GM12891 (cell line): ENCODE results near the gene BMPER.

ENCODE experiments used
- DNase-seq: peaks from one replicate; pipeline ENCODE4 v3.0.0; 2011; ENCODE audit warnings: low spot score; ENCODE audit not compliant: insufficient read length
- FAIRE-seq: peaks from 2 replicates; lab custom pipeline; 2011; peaks lifted over from hg19 to GRCh38; lab: Jason Lieb, UNC
- PAX5 ChIP-seq: IDR thresholded peaks from 2 replicates; pipeline ENCODE4 v1.6.1; 2011; ENCODE audit warnings: low read length, moderate library complexity, mild to moderate bottlenecking; ENCODE audit not compliant: insufficient read depth, severe bottlenecking
- POLR2A ChIP-seq: IDR thresholded peaks from 2 replicates; pipeline ENCODE4 v1.6.1; 2011; ENCODE audit warnings: low read depth, low read length, control low read depth
- POLR2AphosphoS5 ChIP-seq: IDR thresholded peaks from 2 replicates; pipeline ENCODE4 v1.6.1; 2011; ENCODE audit warnings: low read depth, low read length, control low read depth
- POU2F2 ChIP-seq: IDR thresholded peaks from 2 replicates; pipeline ENCODE4 v1.6.1; 2011; ENCODE audit warnings: low read depth, mild to moderate bottlenecking, control low read depth, low read length, moderate library complexity
- SPI1 ChIP-seq: IDR thresholded peaks from 2 replicates; pipeline ENCODE4 v1.6.1; 2011; ENCODE audit warnings: low read depth, low read length, control low read depth
- TAF1 ChIP-seq: IDR thresholded peaks from 2 replicates; pipeline ENCODE4 v1.6.1; 2011; ENCODE audit warnings: low read depth, low read length, control low read depth

BMPER gene

GRCh38 chr7:33876596-33877274, 28.6 kb upstream of the BMPER start:
- DNase-seq = no peak

GRCh38 chr7:33880787-33881186, 24.6 kb upstream of the BMPER start:
- TF ChIP-seq POLR2AphosphoS5 = no peak
- no peak for TF ChIP-seq POU2F2
- DNase-seq = no peak
- FAIRE-seq = no peak

More at GRCh38 chr7:33876596-33877274, 28.6 kb upstream of the BMPER start:
- TF ChIP-seq SPI1 (no peak), POLR2A (no peak), POLR2AphosphoS5 (no peak), PAX5 (no peak), POU2F2 (no peak), TAF1 (no peak)
- no peak for FAIRE-seq

GRCh38 chr7:33881316-33881715, 24.0 kb upstream of the BMPER start:
- no peak for TF ChIP-seq POLR2AphosphoS5
- TF ChIP-seq PAX5 = no peak
- no peak for TF ChIP-seq POLR2A
- TF ChIP-seq TAF1 = no peak
- no peak for TF ChIP-seq SPI1
- no peak for TF ChIP-seq POU2F2
- FAIRE-seq = no peak
- DNase-seq = no peak

GRCh38 chr7:33882040-33882837, 23.1 kb upstream of the BMPER start:
- DNase-seq (no peak), FAIRE-seq (no peak)
- no peak for TF ChIP-seq PAX5
- no peak for TF ChIP-seq POU2F2
- TF ChIP-seq SPI1 = no peak
- no peak for TF ChIP-seq POLR2AphosphoS5
- TF ChIP-seq POLR2A = no peak
- no peak for TF ChIP-seq TAF1

GRCh38 chr7:33882950-33883670, 22.2 kb upstream of the BMPER start:
- DNase-seq (no peak), FAIRE-seq (no peak)
- TF ChIP-seq TAF1 (no peak), POLR2A (no peak), SPI1 (no peak), POLR2AphosphoS5 (no peak), PAX5 (no peak), POU2F2 (no peak)

- TF ChIP-seq SPI1 (no peak), POU2F2 (no peak), TAF1 (no peak), POLR2A (no peak), POLR2AphosphoS5 (no peak), PAX5 (no peak)
- DNase-seq (no peak), FAIRE-seq (no peak)
Measured at GRCh38 chr7:33883671-33883965, 21.7 kb upstream of the BMPER start.

GRCh38 chr7:33885290-33886148, 19.8 kb upstream of the BMPER start:
- DNase-seq (no peak), FAIRE-seq (no peak)
- TF ChIP-seq PAX5 (no peak), POLR2AphosphoS5 (no peak), TAF1 (no peak), SPI1 (no peak), POU2F2 (no peak), POLR2A (no peak)

- no peak for DNase-seq
- TF ChIP-seq POLR2AphosphoS5 (no peak), POU2F2 (no peak), POLR2A (no peak), SPI1 (no peak), TAF1 (no peak), PAX5 (no peak)
- FAIRE-seq = no peak
Measured at GRCh38 chr7:33886149-33886623, 19.2 kb upstream of the BMPER start.
